HK-2 (cell line): ENCODE results near the gene CUEDC2.
A peak's percentile ranks its signal among the peaks of the same experiment; 100 is the strongest.

Source experiments
- DNase-seq: peaks from one replicate; pipeline ENCODE4 v3.0.0-alpha.2; 2018; ENCODE audit not compliant: unreplicated experiment

The CUEDC2 gene

GRCh38 chr10:102409604-102410428 is 22.6 kb downstream of the CUEDC2 start:
- no peak for DNase-seq

GRCh38 chr10:102408728-102409603 is 23.4 kb downstream of the CUEDC2 start:
- peak; percentile 35 for DNase-seq

- DNase-seq, result no peak
These were observed 24.1 kb downstream of the CUEDC2 start for GRCh38 chr10:102408131-102408727.

- no peak for DNase-seq
These were observed 24.8 kb downstream of the CUEDC2 start for GRCh38 chr10:102407425-102408130.

GRCh38 chr10:102406815-102407214 is 25.6 kb downstream of the CUEDC2 start:
- no peak for DNase-seq

GRCh38 chr10:102405632-102406031 is 26.7 kb downstream of the CUEDC2 start:
- DNase-seq, result no peak

GRCh38 chr10:102405108-102405571 is 27.2 kb downstream of the CUEDC2 start:
- DNase-seq, result no peak

GRCh38 chr10:102404361-102405107 is 27.8 kb downstream of the CUEDC2 start:
- DNase-seq, result no peak

- no peak for DNase-seq
These were observed 29.3 kb downstream of the CUEDC2 start for GRCh38 chr10:102403115-102403514.

- no peak for DNase-seq
These were observed 29.9 kb downstream of the CUEDC2 start for GRCh38 chr10:102402512-102402896.

GRCh38 chr10:102401735-102402511 is 30.5 kb downstream of the CUEDC2 start:
- DNase-seq, result peak; percentile 88

- no peak for DNase-seq
These were observed 31.1 kb downstream of the CUEDC2 start for GRCh38 chr10:102401342-102401654.

- DNase-seq, result no peak
These were observed 31.6 kb downstream of the CUEDC2 start for GRCh38 chr10:102400598-102401341.

GRCh38 chr10:102400076-102400475 is 32.3 kb downstream of the CUEDC2 start:
- no peak for DNase-seq

GRCh38 chr10:102399217-102400021 is 33.0 kb downstream of the CUEDC2 start:
- peak; percentile 94 for DNase-seq

GRCh38 chr10:102398172-102399020 is 34.0 kb downstream of the CUEDC2 start:
- no peak for DNase-seq

- no peak for DNase-seq
These were observed 34.9 kb downstream of the CUEDC2 start for GRCh38 chr10:102397222-102398171.
